Osteoblast (primary cell): ENCODE measurements around the gene MRPS18C. TPM values are rescaled to one million over a fixed set of nuclear protein-coding genes. Genes with fewer than 3 reads are reported as not detected.

Experiments used
- DNase-seq: peaks from one replicate; pipeline ENCODE4 v3.0.0; 2011; ENCODE audit warnings: low spot score, mixed read lengths; ENCODE audit not compliant: insufficient read length; ENCODE audit errors: missing footprints
- H2AFZ ChIP-seq: 2 replicates; pipeline ENCODE4 v1.6.0; 2011; ENCODE audit warnings: mild to moderate bottlenecking, low read length
- H3K27ac ChIP-seq: 2 replicates; pipeline ENCODE4 v1.5.1; 2011; ENCODE audit warnings: mild to moderate bottlenecking, low read depth, low read length, moderate library complexity
- H3K27me3 ChIP-seq: 2 replicates; pipeline ENCODE4 v1.6.0; 2012; ENCODE audit warnings: mild to moderate bottlenecking, control low read depth, inconsistent platforms, low read length, moderate library complexity; ENCODE audit not compliant: insufficient read depth
- H3K36me3 ChIP-seq: 2 replicates; pipeline ENCODE4 v1.5.1; 2011; ENCODE audit warnings: mild to moderate bottlenecking, low read length, control low read depth, moderate library complexity; ENCODE audit not compliant: insufficient read depth
- H3K4me1 ChIP-seq: 2 replicates; pipeline ENCODE4 v1.5.1; 2011; ENCODE audit warnings: mild to moderate bottlenecking, low read length, control low read depth, moderate library complexity; ENCODE audit not compliant: insufficient read depth
- H3K4me2 ChIP-seq: 2 replicates; pipeline ENCODE4 v1.6.0; 2011; ENCODE audit warnings: mild to moderate bottlenecking, low read length; ENCODE audit not compliant: insufficient read depth
- H3K4me3 ChIP-seq: fragments of 200-600 bp; sonication (generic); 3 replicates; pipeline ENCODE4 v1.5.1; 2012; ENCODE audit warnings: mild to moderate bottlenecking, low read length, inconsistent platforms; ENCODE audit not compliant: insufficient read depth
- H3K79me2 ChIP-seq: 2 replicates; pipeline ENCODE4 v1.6.0; 2012; ENCODE audit warnings: mild to moderate bottlenecking, low read length, control low read depth, inconsistent platforms; ENCODE audit not compliant: insufficient read depth
- H3K9me3 ChIP-seq: 2 replicates; pipeline ENCODE4 v1.5.1; 2011; ENCODE audit warnings: low read depth, low read length, control low read depth
- H4K20me1 ChIP-seq: 2 replicates; pipeline ENCODE4 v1.6.0; 2012; ENCODE audit warnings: mild to moderate bottlenecking, low read length, control low read depth; ENCODE audit not compliant: insufficient read depth
- CTCF ChIP-seq: IDR thresholded peaks from 2 replicates; pipeline ENCODE4 v1.5.1; 2011; ENCODE audit warnings: mild to moderate bottlenecking, low read depth, low read length, moderate library complexity; ENCODE audit errors: extremely low read depth
- total RNA-seq: library from RNA; depleted of rRNA; stranded (reverse); fragments of >200 nt; gene quantifications from 2 replicates; pipeline ENCODE4 v1.2.3, GENCODE V29; 2012

The MRPS18C gene
- total RNA-seq = 13.8 and 14.5 TPM in 2 replicates

- Histone ChIP-seq H3K4me3 (peak within 1 kb of the TSS; percentile 78), H2AFZ (peak within 1 kb of the TSS; percentile 100), H3K36me3 (peaks cover 30% of the 10 kb centered on the region), H3K27ac (peak within 1 kb of the TSS; percentile 99), H3K9me3 (no peaks in the 10 kb centered on the region), H4K20me1 (no peaks in the 10 kb centered on the region), H3K27me3 (no peaks in the 10 kb centered on the region), H3K4me2 (peak within 1 kb of the TSS; percentile 91), H3K4me1 (peaks cover 14% of the 10 kb centered on the region), H3K79me2 (peaks cover 56% of the 10 kb centered on the region)
- peak; percentile 91 for DNase-seq
- peak; percentile 36 for TF ChIP-seq CTCF
Observed at GRCh38 chr4:83455281-83456183, at the start of gene MRPS18C, which contains the start of gene HELQ. TSS of gene MRPS18C (plus strand) at chr4:83456058. CDS start at chr4:83456078, 20 bp downstream. TSS of gene HELQ (minus strand) at chr4:83455823. CDS start at chr4:83455693, 130 bp downstream.

GRCh38 chr4:83408908-83409307 lies 47.0 kb upstream of the MRPS18C start:
- Histone ChIP-seq H3K9me3 (no peaks in the 10 kb centered on the region), H2AFZ (no peak overlapping the region), H4K20me1 (no peaks in the 10 kb centered on the region), H3K4me1 (no peaks in the 10 kb centered on the region), H3K27ac (no peak overlapping the region), H3K79me2 (no peaks in the 10 kb centered on the region), H3K4me3 (no peak overlapping the region), H3K36me3 (no peaks in the 10 kb centered on the region), H3K27me3 (no peaks in the 10 kb centered on the region), H3K4me2 (no peak overlapping the region)
- TF ChIP-seq CTCF = no peak
- DNase-seq = no peak

GRCh38 chr4:83413676-83414075 lies 42.2 kb upstream of the MRPS18C start:
- no peak overlapping the region for H3K4me3 ChIP-seq
- H2AFZ ChIP-seq = no peak overlapping the region
- H3K27ac ChIP-seq = no peak overlapping the region
- H4K20me1 ChIP-seq = no peaks in the 10 kb centered on the region
- H3K27me3 ChIP-seq = no peaks in the 10 kb centered on the region
- peak; percentile 18 for DNase-seq
- TF ChIP-seq CTCF = no peak
- no peaks in the 10 kb centered on the region for H3K9me3 ChIP-seq
- no peaks in the 10 kb centered on the region for H3K36me3 ChIP-seq
- no peaks in the 10 kb centered on the region for H3K4me1 ChIP-seq
- H3K79me2 ChIP-seq = no peaks in the 10 kb centered on the region
- no peak overlapping the region for H3K4me2 ChIP-seq

GRCh38 chr4:83417566-83417965 lies 38.3 kb upstream of the MRPS18C start:
- no peaks in the 10 kb centered on the region for H3K4me1 ChIP-seq
- no peak overlapping the region for H3K4me2 ChIP-seq
- no peaks in the 10 kb centered on the region for H3K9me3 ChIP-seq
- no peak for TF ChIP-seq CTCF
- DNase-seq = no peak
- peaks cover 5% of the 10 kb centered on the region for H3K36me3 ChIP-seq
- H3K79me2 ChIP-seq = no peaks in the 10 kb centered on the region
- H2AFZ ChIP-seq = no peak overlapping the region
- H3K27me3 ChIP-seq = no peaks in the 10 kb centered on the region
- H3K27ac ChIP-seq = no peak overlapping the region
- H3K4me3 ChIP-seq = no peak overlapping the region
- H4K20me1 ChIP-seq = no peaks in the 10 kb centered on the region
